HEK293 (cell line): ENCODE measurements around the gene ARL3.
A peak's percentile ranks its signal among the peaks of the same experiment; 100 is the strongest.

Experiments
- CTCF ChIA-PET: fragments of 350-600 bp; formaldehyde crosslinking; extraction: SDS; loops from one replicate; lab custom pipeline; 2021; ENCODE audit warnings: antibody characterized with exemption; lab: Yijun Ruan, JAX
- POLR2A ChIA-PET: fragments of 300-600 bp; formaldehyde crosslinking; extraction: SDS; loops from one replicate; lab custom pipeline; 2020; ENCODE audit warnings: antibody characterized with exemption, inconsistent platforms; lab: Yijun Ruan, JAX
- H3K27ac ChIP-seq: fragments of 200-500 bp; sonication (Bioruptor generic); 2 replicates; pipeline ENCODE4 v1.5.1; 2014; ENCODE audit warnings: low read depth, low read length, control low read depth, inconsistent platforms; ENCODE audit errors: extremely low read depth
- H3K36me3 ChIP-seq, 2 experiments: fragments of 200-500 bp in 1 of 2; sonication (Bioruptor generic) in 1 of 2; 1 replicate in 1 of 2; 2 replicates in 1 of 2; pipeline ENCODE4 v1.5.1; 2014 to 2017; ENCODE audit warnings: inconsistent platforms in 2 of 2, low read length in 2 of 2; ENCODE audit not compliant: control insufficient read depth in 2 of 2, insufficient read depth in 1 of 2
- H3K4me1 ChIP-seq: fragments of 200-500 bp; sonication (Bioruptor generic); 2 replicates; pipeline ENCODE4 v1.5.1; 2014; ENCODE audit warnings: mild to moderate bottlenecking, low read length, inconsistent platforms; ENCODE audit not compliant: control insufficient read depth, insufficient read depth
- H3K4me3 ChIP-seq: 2 replicates; pipeline ENCODE4 v1.5.1; 2011; ENCODE audit warnings: low read depth, mild to moderate bottlenecking, control low read depth, low read length, moderate library complexity
- H3K9me3 ChIP-seq: fragments of 200-500 bp; sonication (Bioruptor generic); 2 replicates; pipeline ENCODE4 v1.5.1; 2014; ENCODE audit warnings: low read depth, low read length, inconsistent platforms; ENCODE audit not compliant: control insufficient read depth, insufficient read depth
- GLIS1 ChIP-seq: fragments of 450-650 bp; formaldehyde crosslinking; IDR thresholded peaks from 2 replicates; pipeline ENCODE4 v1.5.1; 2016; ENCODE audit warnings: missing biosample characterization, missing genetic modification characterization
- KLF16 ChIP-seq: fragments of 450-650 bp; formaldehyde crosslinking; IDR thresholded peaks from 2 replicates; pipeline ENCODE4 v1.5.1; 2017; ENCODE audit warnings: missing biosample characterization, missing genetic modification characterization
- SP7 ChIP-seq: fragments of 450-650 bp; formaldehyde crosslinking; IDR thresholded peaks from 2 replicates; pipeline ENCODE4 v1.5.1; 2016; ENCODE audit warnings: missing biosample characterization, missing genetic modification characterization
- TRIM28 ChIP-seq: IDR thresholded peaks from 2 replicates; pipeline ENCODE4 v1.6.1; 2011; ENCODE audit warnings: low read length, control low read depth, borderline replicate concordance
- YY1 ChIP-seq: fragments of 450-650 bp; formaldehyde crosslinking; IDR thresholded peaks from 2 replicates; pipeline ENCODE4 v1.5.1; 2018; ENCODE audit warnings: missing biosample characterization, missing genetic modification characterization
- ZBTB10 ChIP-seq: fragments of 450-650 bp; formaldehyde crosslinking; IDR thresholded peaks from 2 replicates; pipeline ENCODE4 v1.5.1; 2016; ENCODE audit warnings: missing biosample characterization, missing genetic modification characterization
- ZIC2 ChIP-seq: fragments of 450-650 bp; formaldehyde crosslinking; IDR thresholded peaks from 2 replicates; pipeline ENCODE4 v1.5.1; 2016; ENCODE audit warnings: missing biosample characterization, missing genetic modification characterization
- ZNF132 ChIP-seq: fragments of 450-650 bp; formaldehyde crosslinking; IDR thresholded peaks from 2 replicates; pipeline ENCODE4 v1.5.1; 2017; ENCODE audit warnings: missing biosample characterization, missing genetic modification characterization, borderline replicate concordance
- ZNF18 ChIP-seq: fragments of 450-650 bp; formaldehyde crosslinking; IDR thresholded peaks from 2 replicates; pipeline ENCODE4 v1.5.1; 2016; ENCODE audit warnings: missing biosample characterization, missing genetic modification characterization
- TF ChIP-seq, protein P1 (sequence below): fragments of 450-650 bp; formaldehyde crosslinking; IDR thresholded peaks from 2 replicates; pipeline ENCODE4 v1.5.1; 2016; ENCODE audit warnings: missing biosample characterization, missing genetic modification characterization
- TF ChIP-seq, protein P2 (sequence below): fragments of 450-650 bp; formaldehyde crosslinking; IDR thresholded peaks from 2 replicates; pipeline ENCODE4 v1.5.1; 2016; ENCODE audit warnings: missing biosample characterization, missing genetic modification characterization
- TF ChIP-seq, protein P3 (sequence below): fragments of 450-650 bp; formaldehyde crosslinking; IDR thresholded peaks from 2 replicates; pipeline ENCODE4 v1.5.1; 2016; ENCODE audit warnings: missing biosample characterization, missing genetic modification characterization

ARL3 gene

GRCh38 chr10:102651455-102652169, 62.6 kb downstream of the ARL3 start:
- POLR2A ChIA-PET: no interaction called here
- H3K36me3 ChIP-seq: peaks cover 5 to 66% of the 10 kb centered on the region in 2 experiments; a peak in 2 of 3 replicates
- no peaks in the 10 kb centered on the region for H3K9me3 ChIP-seq
- TF ChIP-seq ZNF18 (tag by site-specific recombination) (no peak), ZNF132 (tag by site-specific recombination) (no peak), KLF16 (tag by site-specific recombination) (no peak), YY1 (tag by site-specific recombination) (no peak), TRIM28 (no peak), SP7 (tag by site-specific recombination) (no peak)
- TF ChIP-seq, protein P1, sequence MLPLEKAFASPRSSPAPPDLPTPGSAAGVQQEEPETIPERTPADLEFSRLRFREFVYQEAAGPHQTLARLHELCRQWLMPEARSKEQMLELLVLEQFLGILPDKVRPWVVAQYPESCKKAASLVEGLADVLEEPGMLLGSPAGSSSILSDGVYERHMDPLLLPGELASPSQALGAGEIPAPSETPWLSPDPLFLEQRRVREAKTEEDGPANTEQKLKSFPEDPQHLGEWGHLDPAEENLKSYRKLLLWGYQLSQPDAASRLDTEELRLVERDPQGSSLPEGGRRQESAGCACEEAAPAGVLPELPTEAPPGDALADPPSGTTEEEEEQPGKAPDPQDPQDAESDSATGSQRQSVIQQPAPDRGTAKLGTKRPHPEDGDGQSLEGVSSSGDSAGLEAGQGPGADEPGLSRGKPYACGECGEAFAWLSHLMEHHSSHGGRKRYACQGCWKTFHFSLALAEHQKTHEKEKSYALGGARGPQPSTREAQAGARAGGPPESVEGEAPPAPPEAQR (tag by site-specific recombination): no peak
- TF ChIP-seq, protein P2, sequence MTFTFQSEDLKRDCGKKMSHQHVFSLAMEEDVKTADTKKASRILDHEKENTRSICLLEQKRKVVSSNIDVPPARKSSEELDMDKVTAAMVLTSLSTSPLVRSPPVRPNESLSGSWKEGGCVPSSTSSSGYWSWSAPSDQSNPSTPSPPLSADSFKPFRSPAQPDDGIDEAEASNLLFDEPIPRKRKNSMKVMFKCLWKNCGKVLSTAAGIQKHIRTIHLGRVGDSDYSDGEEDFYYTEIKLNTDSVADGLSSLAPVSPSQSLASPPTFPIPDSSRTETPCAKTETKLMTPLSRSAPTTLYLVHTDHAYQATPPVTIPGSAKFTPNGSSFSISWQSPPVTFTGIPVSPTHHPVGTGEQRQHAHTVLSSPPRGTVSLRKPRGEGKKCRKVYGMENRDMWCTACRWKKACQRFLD (tag by site-specific recombination): no peak
- CTCF ChIA-PET: interaction anchor here (0.5 to 1.0 kb wide), 2 partner anchors 19 to 27 kb away, joined by 3 read pairs; no protein-coding TSS in a partner anchor
- H3K4me1 ChIP-seq: peaks cover 15% of the 10 kb centered on the region
- H3K27ac ChIP-seq: 0 out of 2 replicates have a peak overlapping the region, but pooled peaks have one; percentile 31
- H3K4me3 ChIP-seq: no peak overlapping the region

GRCh38 chr10:102650655-102651454, 63.3 kb downstream of the ARL3 start:
- H3K36me3 ChIP-seq: peaks cover 5 to 59% of the 10 kb centered on the region in 2 experiments; a peak in 2 of 3 replicates
- CTCF ChIA-PET: interaction anchor here (0.6 to 0.7 kb wide), 2 partner anchors 21 to 546 kb away, joined by 3 read pairs; no protein-coding TSS in a partner anchor
- H3K4me1 ChIP-seq: peaks cover 15% of the 10 kb centered on the region
- POLR2A ChIA-PET: interaction anchor here (1.2 kb wide), 1 partner anchor 8 kb away, joined by 6 read pairs; no protein-coding TSS in a partner anchor
- TF ChIP-seq ZIC2 (tag by site-specific recombination) (peak; percentile 70), GLIS1 (peak; percentile 82), ZBTB10 (tag by site-specific recombination) (no peak)
- TF ChIP-seq, protein P3, sequence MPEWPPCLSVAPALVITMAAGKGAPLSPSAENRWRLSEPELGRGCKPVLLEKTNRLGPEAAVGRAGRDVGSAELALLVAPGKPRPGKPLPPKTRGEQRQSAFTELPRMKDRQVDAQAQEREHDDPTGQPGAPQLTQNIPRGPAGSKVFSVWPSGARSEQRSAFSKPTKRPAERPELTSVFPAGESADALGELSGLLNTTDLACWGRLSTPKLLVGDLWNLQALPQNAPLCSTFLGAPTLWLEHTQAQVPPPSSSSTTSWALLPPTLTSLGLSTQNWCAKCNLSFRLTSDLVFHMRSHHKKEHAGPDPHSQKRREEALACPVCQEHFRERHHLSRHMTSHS (tag by site-specific recombination): no peak
- no peak overlapping the region for H3K4me3 ChIP-seq
- H3K9me3 ChIP-seq: no peaks in the 10 kb centered on the region
- H3K27ac ChIP-seq: 0 out of 2 replicates have a peak overlapping the region, but pooled peaks have one; percentile 31
